ENCODE results near the gene UBE2Q2. TPM values are rescaled to one million over a fixed set of nuclear protein-coding genes. Genes with fewer than 3 reads are reported as not detected.
"Not testable (repeated sequence)": the region's sequence is repeated elsewhere in the genome, so short reads cannot be mapped to it uniquely, and the experiment has no call there.

Gene UBE2Q2
- total RNA-seq, 4 donors from 2014 or later: 39.8 to 49.5 (median 46.2) TPM

GRCh38 chr15:75902129-75902557 lies 58.9 kb downstream of the UBE2Q2 start:
- no peak overlapping the region for H3K27ac ChIP-seq
- no peak for TF ChIP-seq EP300 (IDR thresholded peaks at IDR 0.05)
- no peak for TF ChIP-seq POLR2A (IDR thresholded peaks at IDR 0.05)
- no peak for TF ChIP-seq CTCF (IDR thresholded peaks at IDR 0.05)
- no peaks in the 10 kb centered on the region for H3K9me3 ChIP-seq
- H3K4me1 ChIP-seq: peaks cover 0 to 32% (median 3%) of the 10 kb centered on the region in 4 donors
- WGBS, 2 donors: 55 to 60% methylated on average over 8 of the region's 8 CpGs
- H3K27me3 ChIP-seq: no peaks in the 10 kb centered on the region
- no peak overlapping the region for H3K4me3 ChIP-seq
- H3K36me3 ChIP-seq: peaks cover 0 to 10% (median 0%) of the 10 kb centered on the region in 3 donors
- no peak for DNase-seq (ENCODE audit: low spot score in 2 of 2)

- Histone ChIP-seq H3K27ac (peak within 1 kb of the TSS; percentile 65 to 79 (median 78)), H3K4me1 (peaks cover 0 to 32% (median 3%) of the 10 kb centered on the region in 4 donors), H3K27me3 (no peaks in the 10 kb centered on the region), H3K4me3 (peak within 1 kb of the TSS; percentile 70 to 93 (median 80)), H3K9me3 (no peaks in the 10 kb centered on the region), H3K36me3 (peaks cover 0 to 8% (median 0%) of the 10 kb centered on the region in 3 donors)
- 4% methylated on average over 41 to 53 of the region's 63 CpGs for WGBS, 2 donors
- DNase-seq (ENCODE audit: low spot score in 2 of 2): peak; percentile 76 to 82
- TF ChIP-seq CTCF (IDR thresholded peaks at IDR 0.05) (peak in 1 of 5 experiments; percentile 22), EP300 (IDR thresholded peaks at IDR 0.05) (peak in 1 of 2 donors; percentile 93), POLR2A (IDR thresholded peaks at IDR 0.05) (peak; percentile 22 to 52)
Observed at GRCh38 chr15:75903331-75904239, 60.3 kb downstream of the UBE2Q2 start, which contains the start of gene FBXO22. FBXO22 (plus strand) TSS chr15:75903878; CDS start chr15:75903964, 86 bp downstream.

GRCh38 chr15:75905231-75905630 lies 62.0 kb downstream of the UBE2Q2 start:
- Histone ChIP-seq H3K4me3 (no peak overlapping the region), H3K36me3 (peaks cover 0 to 24% (median 0%) of the 10 kb centered on the region in 3 donors), H3K27me3 (no peaks in the 10 kb centered on the region), H3K4me1 (peaks cover 0 to 32% (median 3%) of the 10 kb centered on the region in 4 donors), H3K27ac (no peak overlapping the region), H3K9me3 (no peaks in the 10 kb centered on the region)
- DNase-seq (ENCODE audit: low spot score in 2 of 2): no peak
- TF ChIP-seq EP300 (IDR thresholded peaks at IDR 0.05) (no peak), CTCF (IDR thresholded peaks at IDR 0.05) (no peak), POLR2A (IDR thresholded peaks at IDR 0.05) (no peak)
- WGBS, 2 donors: 86% methylated on average over 5 of the region's 5 CpGs

GRCh38 chr15:75910355-75910754 lies 67.1 kb downstream of the UBE2Q2 start:
- Histone ChIP-seq H3K36me3 (peaks cover 2 to 66% (median 3%) of the 10 kb centered on the region in 3 donors), H3K4me1 (peaks cover 0 to 14% (median under 1%) of the 10 kb centered on the region in 4 donors), H3K9me3 (peaks cover 0 to 13% (median 0%) of the 10 kb centered on the region in 4 donors)
- 95 to 98% methylated on average over 3 of the region's 3 CpGs for WGBS, 2 donors
- H3K27ac ChIP-seq; DNase-seq (ENCODE audit: low spot score in 2 of 2); H3K4me3 ChIP-seq; H3K27me3 ChIP-seq: not testable (repeated sequence)

GRCh38 chr15:75916978-75917377 lies 73.7 kb downstream of the UBE2Q2 start:
- Histone ChIP-seq H3K27me3 (no peaks in the 10 kb centered on the region), H3K36me3 (peaks cover 2 to 68% (median 3%) of the 10 kb centered on the region in 3 donors), H3K4me1 (peaks cover 0 to 2% (median 0%) of the 10 kb centered on the region in 4 donors), H3K27ac (no peak overlapping the region), H3K4me3 (no peak overlapping the region), H3K9me3 (peaks cover 0 to 6% (median 0%) of the 10 kb centered on the region in 4 donors)
- no peak for TF ChIP-seq CTCF (IDR thresholded peaks at IDR 0.05)
- TF ChIP-seq POLR2A (IDR thresholded peaks at IDR 0.05): no peak
- no peak for TF ChIP-seq EP300 (IDR thresholded peaks at IDR 0.05)
- DNase-seq (ENCODE audit: low spot score in 2 of 2): no peak
- 91 to 92% methylated on average over 1 of the region's 1 CpG for WGBS, 2 donors
